Hepatocyte (in vitro differentiated cells): ENCODE measurements around the gene SPIB. TPM values are rescaled to one million over a fixed set of nuclear protein-coding genes. Genes with fewer than 3 reads are reported as not detected.
A peak's percentile ranks its signal among the peaks of the same experiment; 100 is the strongest.

Experiments used
- DNase-seq: peaks from one replicate; pipeline ENCODE4 v3.0.0-alpha.2; 2016; ENCODE audit warnings: low spot score
- H2AFZ ChIP-seq: fragments of 200-600 bp; sonication (generic); 2 replicates; pipeline ENCODE4 v1.6.0; 2016; ENCODE audit warnings: antibody characterized with exemption, mild to moderate bottlenecking
- H3K27ac ChIP-seq: fragments of 200-600 bp; sonication (generic); 2 replicates; pipeline ENCODE4 v1.5.1; 2016; ENCODE audit warnings: mild to moderate bottlenecking
- H3K27me3 ChIP-seq: fragments of 200-600 bp; sonication (generic); 2 replicates; pipeline ENCODE4 v1.6.1; 2016
- H3K36me3 ChIP-seq: fragments of 200-600 bp; sonication (generic); replicated peaks from 2 replicates; pipeline ENCODE4 v1.5.1; 2016; ENCODE audit warnings: low read depth; ENCODE audit not compliant: insufficient read depth
- H3K4me1 ChIP-seq: fragments of 200-600 bp; sonication (generic); 2 replicates; pipeline ENCODE4 v1.5.1; 2016; ENCODE audit warnings: mild to moderate bottlenecking, moderate library complexity; ENCODE audit not compliant: insufficient read depth
- H3K4me2 ChIP-seq: fragments of 200-600 bp; sonication (generic); 2 replicates; pipeline ENCODE4 v1.6.0; 2016
- H3K4me3 ChIP-seq: fragments of 200-600 bp; sonication (generic); 2 replicates; pipeline ENCODE4 v1.5.1; 2016; ENCODE audit warnings: mild to moderate bottlenecking
- H3K79me2 ChIP-seq: fragments of 200-600 bp; sonication (generic); 2 replicates; pipeline ENCODE4 v1.6.0; 2017; ENCODE audit warnings: mild to moderate bottlenecking
- H3K9me2 ChIP-seq: fragments of 200-600 bp; sonication (generic); replicated peaks from 2 replicates; pipeline ENCODE4 v1.6.0; 2017; ENCODE audit warnings: mild to moderate bottlenecking; ENCODE audit not compliant: insufficient read depth
- H3K9me3 ChIP-seq: fragments of 200-600 bp; sonication (generic); 2 replicates; pipeline ENCODE4 v1.5.1; 2016; ENCODE audit warnings: low read depth, mild to moderate bottlenecking
- H4K20me1 ChIP-seq: fragments of 200-600 bp; sonication (generic); 2 replicates; pipeline ENCODE4 v1.6.0; 2016; ENCODE audit warnings: mild to moderate bottlenecking; ENCODE audit not compliant: insufficient read depth, poor library complexity, severe bottlenecking
- EZH2 ChIP-seq: fragments of 200-600 bp; sonication (generic); IDR thresholded peaks from 2 replicates; pipeline ENCODE4 v1.6.1; 2016; ENCODE audit warnings: antibody characterized with exemption, mild to moderate bottlenecking, borderline replicate concordance
- EZH2phosphoT487 ChIP-seq: fragments of 200-600 bp; sonication (generic); IDR thresholded peaks from one replicate; pipeline ENCODE4 v1.6.1; 2018; ENCODE audit warnings: antibody characterized with exemption, mild to moderate bottlenecking, low read depth, moderate library complexity; ENCODE audit not compliant: unreplicated experiment, severe bottlenecking
- WGBS: methylation state at CpG from one replicate; pipeline ENCODE4 v1.1.6; 2016; ENCODE audit warnings: low lambda C conversion rate; ENCODE audit errors: missing lambda C conversion rate; 5-methylcytosine and 5-hydroxymethylcytosine counted together
- polyA plus RNA-seq: library from polyadenylated mRNA; unstranded; fragments of >200 nt; fragmentation: Nextera tagmentation; extraction: Ambion mirVana; gene quantifications from 2 replicates; pipeline ENCODE4 v1.2.1, GENCODE V29; 2016
- total RNA-seq: library from RNA; depleted of rRNA; stranded (reverse); fragments of >200 nt; gene quantifications from 2 replicates; pipeline ENCODE4 v1.2.3, GENCODE V29; 2014
- TF ChIP-seq, protein P1 (sequence below): fragments of 200-600 bp; sonication (generic); IDR thresholded peaks from 2 replicates; pipeline ENCODE4 v1.5.1; 2016; ENCODE audit warnings: antibody characterized with exemption, mild to moderate bottlenecking; ENCODE audit not compliant: poor library complexity

SPIB gene
- total and polyA plus RNA-seq, 2 experiments from 2014 or later: 0.63 to 2.8 TPM

DNA sequence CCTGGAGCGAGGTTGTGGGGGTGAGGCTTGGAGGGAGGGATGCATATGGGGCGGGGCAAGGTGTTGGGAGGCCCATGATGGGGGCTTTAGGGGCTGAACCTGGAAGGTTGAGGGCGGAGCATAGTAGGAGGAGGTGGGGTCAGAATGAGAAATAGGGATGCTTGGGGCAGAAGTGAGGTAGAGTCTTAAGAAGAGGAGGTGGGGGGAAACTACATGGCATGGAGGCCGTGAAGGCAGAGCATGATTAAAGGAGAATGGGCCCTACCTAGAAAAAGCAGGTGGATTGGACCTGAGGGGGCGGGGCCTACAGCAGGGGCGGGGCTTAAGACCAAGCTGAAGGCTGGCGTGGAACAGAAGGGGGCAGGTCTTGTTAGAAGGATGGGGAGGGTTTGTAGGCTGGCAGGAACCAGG lies 41.7 kb upstream of the SPIB start:
- no peak overlapping the region for H3K4me3 ChIP-seq
- H4K20me1 ChIP-seq: peaks cover 8% of the 10 kb centered on the region
- H3K4me2 ChIP-seq: peak overlapping the region; percentile 71

DNA sequence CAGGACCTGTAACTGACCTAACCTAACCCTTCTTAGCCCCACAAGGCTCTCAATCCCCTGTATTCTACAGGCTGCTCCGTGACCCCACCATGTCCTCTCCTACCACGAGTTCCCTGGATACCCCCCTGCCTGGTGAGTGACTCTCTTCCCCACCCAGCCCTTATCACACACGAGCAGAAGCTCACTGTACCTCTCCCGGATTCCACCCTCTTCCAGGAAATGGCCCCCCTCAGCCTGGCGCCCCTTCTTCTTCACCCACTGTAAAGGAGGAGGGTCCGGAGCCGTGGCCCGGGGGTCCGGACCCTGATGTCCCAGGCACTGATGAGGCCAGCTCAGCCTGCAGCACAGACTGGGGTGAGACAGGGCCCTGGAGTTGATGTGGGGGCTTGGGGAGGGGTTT lies 41.2 kb upstream of the SPIB start:
- TF ChIP-seq EZH2phosphoT487: no peak
- no peaks in the 10 kb centered on the region for H3K36me3 ChIP-seq
- 93% methylated on average over 9 of the region's 9 CpGs for WGBS
- H3K27ac ChIP-seq: no peak overlapping the region
- H3K4me3 ChIP-seq: no peak overlapping the region
- H3K79me2 ChIP-seq: no peaks in the 10 kb centered on the region
- peaks cover 8% of the 10 kb centered on the region for H4K20me1 ChIP-seq
- H3K4me1 ChIP-seq: no peaks in the 10 kb centered on the region
- no peak overlapping the region for H3K4me2 ChIP-seq
- no peaks in the 10 kb centered on the region for H3K9me2 ChIP-seq
- H3K9me3 ChIP-seq: no peaks in the 10 kb centered on the region
- H3K27me3 ChIP-seq: no peaks in the 10 kb centered on the region
- DNase-seq: no peak
- H2AFZ ChIP-seq: no peak overlapping the region

More for the DNA sequence above, 41.7 kb upstream of the SPIB start:
- Histone ChIP-seq H3K9me3 (no peaks in the 10 kb centered on the region), H3K27ac (no peak overlapping the region), H3K27me3 (no peaks in the 10 kb centered on the region), H3K79me2 (no peaks in the 10 kb centered on the region), H3K36me3 (no peaks in the 10 kb centered on the region), H3K4me1 (no peaks in the 10 kb centered on the region), H2AFZ (no peak overlapping the region), H3K9me2 (no peaks in the 10 kb centered on the region)
- TF ChIP-seq EZH2: no peak
- TF ChIP-seq, protein P1, sequence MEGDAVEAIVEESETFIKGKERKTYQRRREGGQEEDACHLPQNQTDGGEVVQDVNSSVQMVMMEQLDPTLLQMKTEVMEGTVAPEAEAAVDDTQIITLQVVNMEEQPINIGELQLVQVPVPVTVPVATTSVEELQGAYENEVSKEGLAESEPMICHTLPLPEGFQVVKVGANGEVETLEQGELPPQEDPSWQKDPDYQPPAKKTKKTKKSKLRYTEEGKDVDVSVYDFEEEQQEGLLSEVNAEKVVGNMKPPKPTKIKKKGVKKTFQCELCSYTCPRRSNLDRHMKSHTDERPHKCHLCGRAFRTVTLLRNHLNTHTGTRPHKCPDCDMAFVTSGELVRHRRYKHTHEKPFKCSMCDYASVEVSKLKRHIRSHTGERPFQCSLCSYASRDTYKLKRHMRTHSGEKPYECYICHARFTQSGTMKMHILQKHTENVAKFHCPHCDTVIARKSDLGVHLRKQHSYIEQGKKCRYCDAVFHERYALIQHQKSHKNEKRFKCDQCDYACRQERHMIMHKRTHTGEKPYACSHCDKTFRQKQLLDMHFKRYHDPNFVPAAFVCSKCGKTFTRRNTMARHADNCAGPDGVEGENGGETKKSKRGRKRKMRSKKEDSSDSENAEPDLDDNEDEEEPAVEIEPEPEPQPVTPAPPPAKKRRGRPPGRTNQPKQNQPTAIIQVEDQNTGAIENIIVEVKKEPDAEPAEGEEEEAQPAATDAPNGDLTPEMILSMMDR: no peak
- TF ChIP-seq EZH2phosphoT487: no peak
- no peak for DNase-seq
- 85% methylated on average over 5 of the region's 7 CpGs for WGBS

GRCh38 chr19:50378169-50378862 lies 40.4 kb upstream of the SPIB start:
- Histone ChIP-seq H2AFZ (no peak overlapping the region), H3K9me2 (no peaks in the 10 kb centered on the region), H3K79me2 (no peaks in the 10 kb centered on the region), H3K27me3 (no peaks in the 10 kb centered on the region), H3K4me1 (no peaks in the 10 kb centered on the region), H3K4me2 (no peak overlapping the region), H3K4me3 (no peak overlapping the region), H3K9me3 (no peaks in the 10 kb centered on the region), H3K36me3 (no peaks in the 10 kb centered on the region), H3K27ac (no peak overlapping the region), H4K20me1 (peaks cover 8% of the 10 kb centered on the region)
- no peak for TF ChIP-seq EZH2
- TF ChIP-seq EZH2phosphoT487: no peak
- TF ChIP-seq, protein P1: no peak
- WGBS: 97% methylated on average over 36 of the region's 36 CpGs
- DNase-seq: no peak

- H3K27ac ChIP-seq: no peak overlapping the region
- peaks cover 8% of the 10 kb centered on the region for H4K20me1 ChIP-seq
- H3K9me2 ChIP-seq: no peaks in the 10 kb centered on the region
- H3K27me3 ChIP-seq: no peaks in the 10 kb centered on the region
- H3K4me3 ChIP-seq: no peak overlapping the region
- TF ChIP-seq EZH2phosphoT487: no peak
- no peak for TF ChIP-seq EZH2
- TF ChIP-seq, protein P1: no peak
- 97% methylated on average over 10 of the region's 10 CpGs for WGBS
- H3K4me1 ChIP-seq: no peaks in the 10 kb centered on the region
- DNase-seq: no peak
- no peaks in the 10 kb centered on the region for H3K36me3 ChIP-seq
- no peaks in the 10 kb centered on the region for H3K9me3 ChIP-seq
- no peak overlapping the region for H2AFZ ChIP-seq
- H3K4me2 ChIP-seq: no peak overlapping the region
- no peaks in the 10 kb centered on the region for H3K79me2 ChIP-seq
Measured at GRCh38 chr19:50378863-50379236, 39.9 kb upstream of the SPIB start.
